H1 (cell line): ENCODE data around the gene SSMEM1.

Source experiments
- POLR2AphosphoS5 ChIP-seq: IDR thresholded peaks from 2 replicates; pipeline ENCODE4 v1.6.1; 2011; ENCODE audit warnings: low read depth, low read length
- POU5F1 ChIP-seq: IDR thresholded peaks from 2 replicates; pipeline ENCODE4 v1.6.1; 2011; ENCODE audit warnings: low read depth, mild to moderate bottlenecking, low read length, moderate library complexity

DNA sequence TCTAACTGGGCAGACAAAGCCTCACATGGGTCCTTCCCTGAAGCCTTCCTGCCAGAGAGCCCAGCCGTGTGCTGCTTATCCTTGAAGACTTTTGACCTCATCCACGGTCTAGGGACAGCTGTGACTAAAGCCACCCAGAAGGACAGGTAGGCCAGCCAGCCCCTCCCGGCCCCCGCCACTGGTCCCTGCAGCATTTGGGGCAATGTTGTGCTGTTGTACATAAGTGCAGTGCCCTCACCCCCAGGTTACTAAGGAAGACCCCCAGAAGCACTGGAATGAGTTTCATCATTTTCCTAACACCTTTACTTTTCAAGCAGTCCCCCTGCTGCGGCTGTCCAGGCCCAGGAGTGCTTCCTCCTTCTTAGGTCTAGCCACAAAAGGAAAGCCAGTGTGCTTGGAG, 45.5 kb upstream of the SSMEM1 start:
- TF ChIP-seq POLR2AphosphoS5 (no peak), POU5F1 (no peak)
